ENCODE results near the gene SMIM31.

The SMIM31 gene

DNA sequence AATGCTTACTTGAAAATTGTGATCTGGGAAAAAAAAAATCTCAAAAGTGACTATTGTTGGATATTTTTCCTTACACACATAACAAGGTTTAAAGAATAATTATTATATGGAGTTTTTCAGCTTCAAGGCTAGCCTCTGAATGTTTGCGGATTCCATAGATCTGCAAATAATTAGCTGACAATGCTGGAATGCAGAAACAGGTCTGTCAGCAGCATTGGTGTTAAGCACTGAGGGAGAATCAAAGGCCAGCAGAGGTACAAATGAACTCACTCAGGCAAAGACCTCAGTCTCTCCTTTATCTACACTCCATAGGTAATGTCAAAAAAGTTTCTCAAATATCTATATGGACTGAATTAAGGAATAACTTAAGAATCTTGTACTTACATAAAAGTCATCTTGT is 35.1 kb downstream of the SMIM31 start:
- no peak for DNase-seq (ENCODE audit: low spot score)

DNA sequence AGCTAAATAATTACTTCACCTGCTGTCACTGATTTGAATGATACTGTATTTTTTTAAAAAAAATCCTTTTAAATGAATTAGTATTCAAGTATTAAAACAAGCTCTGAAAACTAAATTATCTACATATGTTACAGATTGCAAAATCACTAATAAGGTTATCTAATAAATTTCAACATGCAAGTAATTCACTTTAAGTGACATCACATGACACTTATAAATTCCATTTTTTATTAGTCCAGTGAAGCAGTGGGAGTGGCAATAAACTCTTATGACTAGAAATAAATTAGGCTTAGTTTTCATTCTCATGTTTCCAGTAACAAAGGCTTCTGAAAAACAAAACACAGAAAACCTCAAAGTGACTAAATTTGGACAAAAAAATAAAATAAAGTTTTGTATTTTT is 36.3 kb downstream of the SMIM31 start:
- DNase-seq (ENCODE audit: low spot score): no peak

DNA sequence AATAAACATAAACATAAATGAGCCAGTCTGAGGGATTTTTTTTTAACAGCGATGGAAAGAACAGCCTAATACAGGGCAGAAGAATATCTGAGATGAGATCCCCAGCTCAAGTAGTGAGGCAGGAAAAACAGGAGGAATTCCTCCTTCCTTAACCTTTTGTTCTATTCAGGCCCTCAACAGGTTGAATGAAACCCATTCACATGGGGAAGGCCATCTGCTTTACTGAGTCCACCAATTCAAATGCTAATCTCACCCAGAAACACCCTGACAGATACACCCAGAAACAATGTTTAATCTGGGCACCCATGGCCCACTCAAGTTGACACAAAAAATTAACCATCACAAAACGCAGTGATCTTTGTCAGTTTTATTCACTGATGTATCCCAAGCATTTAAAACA is 45.5 kb downstream of the SMIM31 start:
- no peak for DNase-seq (ENCODE audit: low spot score)

DNA sequence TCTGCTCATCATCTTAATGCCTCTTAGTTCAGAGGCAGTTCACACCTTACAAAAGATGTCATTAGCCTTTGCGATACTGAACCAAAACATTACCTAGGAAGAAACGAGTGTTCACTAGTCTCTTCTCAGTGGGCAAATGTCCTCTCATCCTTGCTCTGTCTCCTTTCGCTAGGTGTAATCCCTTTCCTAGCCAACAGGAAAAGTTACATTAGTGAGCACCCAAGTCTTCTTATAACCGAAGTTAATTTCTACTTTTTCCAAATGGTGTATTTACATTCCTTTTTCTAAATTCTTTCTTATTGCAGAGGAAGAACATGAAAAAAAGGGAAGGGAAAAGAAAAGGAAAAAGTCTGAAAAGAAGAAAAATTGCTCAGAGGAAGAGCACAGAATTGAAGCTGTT is 46.9 kb downstream of the SMIM31 start:
- DNase-seq (ENCODE audit: low spot score): no peak

DNA sequence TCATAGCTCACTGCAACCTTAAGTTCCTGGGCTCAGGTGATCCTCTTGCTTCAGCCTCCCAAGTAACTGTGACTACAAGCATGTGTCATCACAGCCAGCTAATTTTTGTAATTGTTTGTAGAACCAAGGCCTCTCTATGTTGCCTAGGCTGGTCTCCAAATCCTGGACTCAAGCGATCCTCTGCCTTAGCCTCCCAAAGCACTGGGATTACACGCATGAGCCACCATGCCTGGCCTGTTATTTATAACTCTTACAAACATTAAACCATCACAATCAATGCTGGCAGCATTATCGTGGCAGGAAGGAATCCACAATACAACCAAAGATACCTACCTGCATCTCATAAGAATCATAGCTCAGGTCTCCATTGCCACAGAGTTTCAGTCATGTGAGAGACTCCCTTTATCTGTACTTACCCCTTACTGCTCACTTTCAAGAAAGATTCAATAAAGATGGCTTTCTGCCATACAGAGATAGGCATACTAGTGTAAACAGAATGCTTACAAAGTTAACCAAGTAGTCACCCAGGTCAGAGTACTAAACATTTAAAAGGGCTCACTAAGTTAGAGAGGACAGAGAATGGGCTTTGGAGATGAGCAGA is 48.5 kb downstream of the SMIM31 start:
- no peak for DNase-seq (ENCODE audit: low spot score)

DNA sequence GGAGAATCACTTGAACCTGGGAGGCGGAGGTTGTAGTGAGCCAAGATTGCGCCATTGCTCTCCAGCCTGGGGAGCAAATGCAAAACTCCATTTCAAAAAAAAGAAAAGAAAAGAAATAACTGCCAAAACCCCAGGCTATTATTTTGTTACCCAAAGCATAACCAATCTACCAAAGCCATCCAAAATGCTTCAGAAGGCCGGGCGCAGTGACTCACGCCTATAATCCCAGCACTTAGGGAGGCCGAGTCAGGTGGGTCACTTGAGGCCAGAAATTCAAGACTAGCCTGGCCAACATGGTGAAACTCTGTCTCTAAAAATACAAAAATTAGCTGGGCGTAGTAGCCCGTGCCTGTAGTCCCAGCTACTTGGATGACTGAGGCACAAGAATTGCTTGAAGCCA is 49.8 kb downstream of the SMIM31 start:
- DNase-seq (ENCODE audit: low spot score): no peak

DNA sequence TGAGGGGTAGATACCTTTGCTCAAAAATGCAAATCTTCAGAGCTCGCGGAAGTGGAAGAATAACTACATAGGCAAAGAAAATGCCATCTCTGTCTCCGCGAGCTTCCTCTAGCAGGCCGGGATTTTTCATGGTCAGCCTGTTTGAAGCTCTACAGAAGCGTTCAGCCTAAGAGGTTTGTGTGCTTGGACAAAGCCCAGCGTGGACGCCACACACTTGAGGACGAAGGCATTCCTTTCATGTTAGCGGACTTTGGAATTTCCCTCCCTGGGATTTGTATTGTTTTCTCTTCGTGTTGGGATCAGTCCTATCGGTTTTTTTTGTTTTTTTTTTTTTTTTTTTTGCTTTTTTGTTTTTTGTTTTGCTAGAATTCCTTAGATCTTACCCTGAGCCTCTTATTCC is 53.7 kb downstream of the SMIM31 start:
- DNase-seq (ENCODE audit: low spot score): peak; percentile 14

DNA sequence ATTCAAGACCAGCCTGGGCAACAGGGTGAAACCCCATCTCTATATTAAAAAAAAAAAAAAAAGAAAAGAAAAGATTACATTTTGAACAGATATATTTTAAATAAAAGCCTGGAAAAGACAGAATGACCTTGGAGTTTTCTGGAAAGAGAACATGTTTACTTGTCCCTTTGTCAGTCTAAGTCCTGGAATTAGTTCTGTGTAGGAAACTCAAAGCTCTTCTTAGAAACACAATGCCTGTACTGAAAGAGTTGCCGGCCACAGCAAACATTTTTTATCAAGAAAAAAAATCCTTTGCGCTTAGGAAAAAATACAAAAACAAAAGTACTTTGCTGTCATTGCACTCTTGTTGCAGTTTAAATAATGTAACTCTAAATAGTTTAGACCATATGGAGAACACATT is 59.6 kb downstream of the SMIM31 start:
- DNase-seq (ENCODE audit: low spot score): no peak

DNA sequence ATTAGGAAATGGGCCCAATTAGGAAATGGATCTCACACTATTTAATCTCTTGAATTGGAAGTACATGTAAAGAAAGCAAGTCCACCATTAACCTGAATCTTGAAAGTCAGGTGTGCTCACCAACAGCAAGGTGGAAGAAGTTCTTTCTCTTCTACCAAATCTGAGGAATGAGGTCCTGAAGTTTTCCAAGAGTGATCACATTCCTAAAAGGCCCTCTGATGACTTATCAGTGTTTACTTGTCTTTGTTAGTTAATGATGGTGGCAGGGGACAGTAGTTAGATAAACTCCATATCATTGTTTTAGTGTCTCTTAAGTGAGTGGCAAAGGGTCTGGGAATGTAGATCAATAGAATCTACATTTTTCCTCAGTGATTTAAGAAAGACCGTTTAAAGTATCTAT is 61.8 kb downstream of the SMIM31 start:
- DNase-seq (ENCODE audit: low spot score): no peak

DNA sequence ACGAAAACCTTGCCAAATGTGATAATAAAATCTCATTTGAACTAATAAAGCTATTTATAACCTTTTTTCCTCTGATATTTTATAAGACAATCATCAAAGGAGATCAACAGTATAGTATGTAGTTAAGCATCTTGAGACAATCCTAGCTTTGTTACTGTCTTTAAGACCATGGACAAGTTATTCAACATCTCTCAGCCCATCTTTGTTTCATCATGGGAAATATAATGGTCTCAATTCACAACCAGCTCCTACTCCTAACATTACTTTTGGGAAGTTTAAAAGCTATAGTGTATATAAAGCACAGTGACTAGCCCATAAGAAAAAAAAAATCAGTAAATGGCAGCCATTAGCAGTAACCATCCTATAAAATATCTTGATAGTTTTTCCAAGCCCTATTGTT is 65.4 kb downstream of the SMIM31 start:
- DNase-seq (ENCODE audit: low spot score): no peak

DNA sequence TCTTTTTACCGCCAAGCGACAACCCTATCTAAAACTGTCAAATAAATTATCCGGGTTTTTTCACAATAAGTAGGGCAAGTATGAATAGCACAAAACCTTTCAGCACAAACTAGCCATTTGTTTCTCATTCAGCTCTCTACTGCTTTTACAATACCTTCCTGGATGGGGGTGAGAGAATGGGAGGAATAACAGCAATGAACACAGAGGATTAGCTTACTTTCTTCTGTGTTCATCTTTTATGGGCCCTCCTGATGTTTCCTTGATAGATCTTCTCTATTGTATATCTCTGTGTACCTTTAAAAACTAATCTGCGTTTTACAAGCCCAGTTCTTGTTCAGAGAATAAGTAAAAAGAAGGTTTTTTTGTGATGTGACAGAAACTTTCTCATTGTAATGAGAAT is 67.8 kb downstream of the SMIM31 start:
- no peak for DNase-seq (ENCODE audit: low spot score)

DNA sequence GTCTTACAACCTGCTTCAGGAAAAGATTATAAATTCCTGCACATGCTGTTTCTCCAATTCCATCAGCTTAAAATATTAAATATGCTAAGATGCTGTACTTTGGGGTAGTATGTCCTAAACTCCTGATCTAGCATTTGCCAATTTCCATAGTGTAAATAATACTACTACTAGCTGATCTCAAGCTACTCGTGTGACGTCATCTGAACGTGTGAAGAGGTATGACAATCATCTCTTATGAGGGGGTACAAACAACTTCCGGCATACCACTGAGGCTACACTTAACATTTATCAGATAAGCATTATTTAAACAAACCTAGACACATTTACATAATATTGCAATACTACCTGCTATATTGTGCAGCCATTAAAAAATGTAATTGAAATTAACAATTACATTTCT is 70.7 kb downstream of the SMIM31 start:
- DNase-seq (ENCODE audit: low spot score): no peak

DNA sequence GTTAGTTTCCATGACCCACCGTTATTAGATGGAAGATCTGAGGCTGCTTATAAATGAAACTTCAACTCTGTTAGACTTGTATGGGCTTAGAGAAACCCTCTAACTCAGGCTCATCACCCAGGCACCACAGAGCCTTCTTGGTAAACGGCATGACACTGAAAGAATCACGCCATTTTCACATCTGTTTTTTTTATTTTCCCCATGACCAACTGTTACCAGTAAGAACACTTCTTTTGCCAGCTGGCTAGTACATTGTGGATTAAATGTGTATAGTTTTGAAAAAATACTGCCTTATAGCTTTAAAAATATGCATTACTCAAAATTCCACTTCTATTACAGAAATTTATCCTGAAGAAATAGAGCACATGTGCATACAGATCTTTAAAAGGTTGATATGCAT is 75.0 kb downstream of the SMIM31 start:
- no peak for DNase-seq (ENCODE audit: low spot score)

DNA sequence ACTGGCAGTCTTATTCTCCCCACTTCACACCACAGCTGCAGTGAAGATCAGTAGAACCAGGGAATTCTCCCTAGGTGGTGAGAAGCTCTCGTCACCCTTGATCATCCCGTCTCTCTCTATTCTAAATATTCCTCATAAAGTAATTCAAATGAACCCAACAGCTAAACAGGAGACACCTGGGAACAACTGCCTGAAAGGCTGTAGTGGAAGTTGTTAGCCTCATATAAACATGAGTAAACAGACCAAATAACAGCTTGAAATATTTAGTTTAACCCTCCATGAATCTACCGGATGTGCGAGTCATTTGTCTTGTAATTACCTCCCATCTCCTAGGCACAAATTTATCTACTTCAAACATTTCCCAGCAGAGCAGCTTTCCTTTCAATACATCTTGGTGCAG is 92.6 kb downstream of the SMIM31 start:
- peak; percentile 9 for DNase-seq (ENCODE audit: low spot score)

DNA sequence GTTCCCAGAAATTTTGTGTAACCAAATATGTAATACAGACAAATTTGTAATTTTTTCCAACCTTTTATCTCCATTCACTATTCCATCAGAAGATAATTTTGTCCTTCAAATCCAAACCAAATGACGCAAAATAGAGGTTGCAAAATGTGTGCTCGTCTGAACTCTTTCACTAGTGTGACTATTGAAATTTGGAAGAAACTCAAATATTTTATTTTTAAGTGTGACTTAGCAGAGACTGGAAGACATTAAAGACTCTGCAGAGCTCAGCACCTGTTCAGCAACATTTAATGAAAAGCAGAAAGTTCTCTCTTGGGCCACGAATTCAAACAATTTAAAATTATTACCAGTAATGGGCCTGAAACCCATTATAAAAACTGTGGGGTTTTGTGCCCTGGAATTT is 93.1 kb downstream of the SMIM31 start:
- peak; percentile 36 for DNase-seq (ENCODE audit: low spot score)

DNA sequence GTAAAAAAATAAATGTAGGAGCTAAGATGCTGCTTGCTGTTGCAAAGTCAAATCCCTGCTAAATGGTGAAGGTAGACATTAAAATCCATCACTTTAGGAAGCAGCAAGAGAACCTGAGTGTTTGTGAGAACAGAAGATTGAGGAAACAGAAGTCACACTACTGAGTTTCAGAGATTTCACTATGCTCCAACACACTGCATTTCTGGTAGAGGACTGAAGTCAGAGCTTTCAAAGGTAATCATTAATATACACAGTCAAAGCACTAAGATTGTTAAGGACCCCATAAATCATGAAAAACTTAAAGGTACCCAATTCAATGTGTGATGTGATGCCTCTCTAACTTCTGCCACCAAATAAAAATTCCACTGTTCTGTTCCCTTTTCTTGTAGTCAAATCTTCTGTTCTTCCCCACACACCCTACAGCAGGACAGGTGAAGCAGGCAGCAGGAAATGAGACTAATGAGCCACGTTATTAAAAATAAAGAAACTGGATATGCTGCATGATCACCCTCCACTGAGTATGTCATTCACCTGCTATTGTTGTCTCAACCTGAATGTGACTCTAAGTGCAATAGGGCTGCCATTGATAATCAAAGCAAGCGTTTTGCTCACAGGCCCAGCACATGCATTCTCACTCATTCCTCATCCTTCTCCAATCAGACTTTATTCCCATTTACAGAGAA is 94.2 kb downstream of the SMIM31 start:
- no peak for DNase-seq (ENCODE audit: low spot score)

All from AG20443 (cell line).